ENCODE measurements around the gene C15orf39. TPM values are rescaled to one million over a fixed set of nuclear protein-coding genes. Genes with fewer than 3 reads are reported as not detected.
"Not testable (repeated sequence)": the region's sequence is repeated elsewhere in the genome, so short reads cannot be mapped to it uniquely, and the experiment has no call there.

Gene C15orf39
- total RNA-seq, 1 donor from 2014 or later: 9.0 TPM

DNA sequence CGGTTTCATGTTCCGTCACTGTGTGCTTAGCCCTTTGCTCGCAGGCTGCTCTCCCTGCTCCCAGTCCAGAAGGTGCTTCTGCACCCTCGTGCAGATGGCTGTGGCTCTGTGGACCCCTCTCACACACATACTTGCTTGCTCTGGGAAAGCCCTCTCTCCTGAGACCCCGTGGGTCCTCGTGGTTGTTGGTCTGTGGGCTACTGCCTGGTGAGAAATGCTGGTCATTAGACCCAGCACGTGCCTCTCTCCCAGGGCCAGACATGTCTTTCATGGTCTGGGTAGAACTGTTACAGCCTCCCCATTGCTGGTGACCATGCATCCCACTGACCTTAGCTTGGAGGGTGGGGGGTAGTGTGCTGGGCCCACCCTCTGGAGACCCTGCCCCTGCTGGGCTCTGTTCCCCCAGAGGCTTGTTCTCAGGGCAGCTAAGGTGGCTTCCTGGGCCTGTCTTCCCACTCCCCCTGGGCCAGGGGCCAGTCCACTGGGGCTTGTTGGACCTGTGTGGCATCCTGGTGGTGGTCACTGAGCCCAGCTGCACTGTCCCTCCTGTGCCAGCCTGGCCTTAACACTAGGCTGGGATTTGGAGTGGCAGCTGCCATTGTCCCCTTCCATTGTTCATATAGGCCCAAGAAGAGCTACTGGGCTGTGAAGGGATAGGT lies 10.6 kb downstream of the C15orf39 start:
- no peak for DNase-seq

DNA sequence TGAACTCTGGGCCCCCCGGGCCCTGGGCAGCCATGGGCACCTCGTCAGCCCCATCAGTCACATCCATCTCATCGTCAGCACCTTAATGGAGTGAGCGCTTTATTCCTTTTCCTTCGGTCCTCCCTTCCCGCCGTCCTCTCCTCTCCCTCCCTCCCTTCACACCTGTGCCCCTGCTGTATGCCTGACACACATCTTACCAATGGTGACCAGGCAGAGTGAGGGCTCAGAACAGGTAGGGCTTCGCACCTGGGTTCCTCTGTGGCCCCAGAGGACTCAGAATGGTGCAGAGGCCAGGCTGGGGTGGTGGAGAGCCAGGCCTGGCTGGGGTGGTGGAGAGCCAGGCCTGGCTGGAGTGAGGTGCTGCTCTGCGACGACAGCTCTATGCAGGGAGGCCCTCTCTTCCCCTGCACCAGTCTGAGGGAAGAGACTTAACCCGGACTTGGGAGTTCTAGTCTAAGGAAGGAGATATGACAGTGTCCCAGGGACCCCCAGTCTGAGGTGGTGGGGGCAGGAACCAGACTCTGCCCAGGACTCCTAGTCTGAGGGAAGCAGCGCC lies 11.6 kb downstream of the C15orf39 start:
- no peak for DNase-seq

DNA sequence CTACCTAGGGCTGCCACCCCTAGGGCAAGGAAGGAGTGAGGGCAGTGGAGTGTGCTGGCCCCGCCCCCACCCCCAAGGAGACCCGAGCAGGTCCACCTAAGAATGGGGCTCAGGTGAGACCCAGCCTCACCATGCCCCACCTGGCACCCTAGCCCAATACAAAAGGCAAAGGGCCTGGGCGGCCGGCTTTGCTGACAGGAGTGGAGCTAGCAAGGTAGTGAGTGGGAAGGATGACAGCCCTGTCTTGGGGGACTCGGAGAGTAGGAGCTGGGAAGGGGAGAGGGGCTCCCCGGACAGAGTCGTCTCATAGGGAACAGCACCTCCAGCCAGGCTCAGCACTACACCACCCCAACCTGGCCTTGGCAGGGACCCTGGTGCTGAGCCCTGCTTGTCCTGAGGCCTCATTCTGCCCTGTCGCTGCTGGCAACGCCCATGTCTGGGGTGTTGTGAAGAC lies 12.1 kb downstream of the C15orf39 start:
- DNase-seq: no peak

DNA sequence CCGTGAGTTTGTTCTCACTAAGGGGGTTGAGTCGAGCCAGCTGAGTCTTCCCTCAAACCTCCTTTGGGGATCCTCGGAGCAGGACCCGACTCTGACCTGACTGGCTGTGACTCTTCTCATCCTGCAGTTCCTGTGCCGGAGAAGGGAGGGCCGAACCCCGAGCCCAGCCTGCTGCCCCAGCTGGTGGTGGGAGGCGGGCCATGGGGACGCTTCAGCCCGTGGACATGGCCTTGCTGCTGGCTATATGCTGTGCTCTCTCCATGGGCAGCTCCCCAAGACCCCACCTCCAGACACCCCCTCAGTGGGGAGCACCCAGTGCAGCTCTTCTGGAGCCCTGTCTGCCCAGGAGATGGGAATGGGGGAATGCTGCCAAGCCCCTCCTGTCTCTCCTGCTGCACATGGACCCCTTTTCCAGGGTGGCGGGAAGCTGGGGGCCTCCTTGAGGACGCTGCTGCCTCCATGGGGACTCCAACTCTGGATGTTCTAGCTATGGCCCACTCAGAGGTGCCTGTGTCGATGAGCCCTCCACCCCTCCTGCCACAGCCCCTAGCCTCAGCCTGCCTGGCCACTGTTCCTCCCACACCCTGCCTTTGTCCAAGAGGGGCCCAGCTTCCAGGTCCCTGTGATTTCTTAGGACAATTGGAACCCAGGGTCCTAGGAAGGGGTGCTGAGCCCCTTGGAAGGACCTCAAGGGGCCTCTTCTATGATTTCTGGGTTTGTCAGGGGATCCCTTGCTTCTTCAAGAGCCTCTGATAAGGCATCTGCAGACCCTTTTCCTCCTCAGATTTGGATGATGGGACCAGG lies 12.8 kb downstream of the C15orf39 start:
- DNase-seq: no peak

DNA sequence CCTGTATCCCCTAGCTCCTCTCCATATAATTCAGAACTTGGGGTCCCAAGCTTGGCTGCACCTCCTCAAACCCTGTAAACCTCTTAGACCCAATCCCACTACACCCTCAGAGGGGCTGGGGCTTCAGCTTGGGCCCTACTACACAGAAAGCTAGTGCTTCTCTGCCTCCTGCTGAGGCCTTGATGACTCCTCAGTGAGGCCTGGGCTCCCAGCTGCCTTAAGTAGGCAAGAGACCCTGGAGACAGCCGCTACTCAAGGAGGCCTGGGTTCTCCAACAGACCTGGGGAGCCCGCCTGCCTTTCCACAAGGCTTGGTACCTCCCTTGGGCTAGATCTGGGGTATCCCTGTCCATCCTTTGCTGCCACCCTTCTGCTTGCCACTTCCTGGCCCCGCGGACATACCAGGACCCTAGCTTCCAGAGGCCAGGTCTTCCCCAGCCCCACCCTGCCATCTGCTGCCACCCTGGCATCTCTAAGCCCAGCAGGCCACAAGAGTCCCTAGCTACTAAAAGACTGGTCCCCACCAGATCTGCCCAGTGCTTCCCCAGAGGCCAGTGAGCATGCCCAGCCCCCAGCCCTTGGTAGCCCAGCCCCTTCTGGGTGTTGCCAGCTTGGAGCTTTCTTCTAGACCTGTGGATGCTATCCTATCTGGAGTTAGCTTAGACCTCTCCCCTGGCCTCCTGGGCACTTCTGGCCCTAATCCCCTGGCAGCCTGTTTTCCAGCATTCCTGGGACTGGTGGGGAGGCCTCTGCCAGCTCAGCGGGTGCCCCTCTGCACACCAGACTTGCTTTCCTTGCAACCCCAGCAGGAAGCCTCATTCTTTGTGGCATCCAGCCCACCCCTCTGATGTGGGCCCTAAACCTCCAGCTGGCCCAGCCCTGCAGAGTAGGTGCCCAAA lies 13.7 kb downstream of the C15orf39 start:
- no peak for DNase-seq

DNA sequence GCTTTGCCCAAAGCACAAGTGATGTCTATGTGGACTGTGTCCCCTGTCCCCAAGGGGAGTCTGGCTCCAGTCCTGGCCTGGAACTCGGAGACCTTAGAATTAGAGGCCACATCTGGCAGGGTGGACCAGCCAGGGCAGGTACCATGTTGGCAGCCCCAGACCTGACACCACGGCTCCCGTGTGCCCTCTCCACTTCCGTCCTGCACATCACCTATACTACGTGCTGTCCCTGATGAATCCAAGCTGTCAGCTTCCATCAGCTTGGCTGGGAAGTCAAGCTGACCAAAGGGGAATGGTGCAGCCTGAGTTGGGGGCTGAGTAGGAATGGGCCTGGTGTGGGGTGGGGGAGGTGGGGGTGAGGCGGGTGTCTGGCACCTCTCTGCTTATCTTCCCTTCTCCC lies 15.3 kb downstream of the C15orf39 start:
- no peak for DNase-seq

DNA sequence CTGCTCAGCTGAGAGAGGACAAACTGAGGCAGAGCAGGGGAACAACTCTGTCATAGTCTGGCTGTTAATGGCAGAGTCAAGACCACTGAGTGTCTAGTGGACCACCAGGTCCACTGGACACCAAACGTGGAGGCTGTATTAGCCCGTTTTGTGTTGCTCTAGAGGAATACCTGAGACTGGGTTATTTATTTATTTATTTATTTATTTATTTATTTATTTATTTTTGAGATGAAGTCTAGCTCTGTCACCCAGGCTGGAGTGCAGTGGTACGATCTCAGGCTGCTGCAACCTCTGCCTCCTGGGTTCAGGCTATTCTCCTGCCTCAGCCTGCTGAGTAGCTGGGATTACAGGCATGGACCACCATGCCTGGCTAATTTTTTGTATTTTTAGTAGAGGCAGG lies 15.9 kb downstream of the C15orf39 start:
- not testable (repeated sequence) for DNase-seq

DNA sequence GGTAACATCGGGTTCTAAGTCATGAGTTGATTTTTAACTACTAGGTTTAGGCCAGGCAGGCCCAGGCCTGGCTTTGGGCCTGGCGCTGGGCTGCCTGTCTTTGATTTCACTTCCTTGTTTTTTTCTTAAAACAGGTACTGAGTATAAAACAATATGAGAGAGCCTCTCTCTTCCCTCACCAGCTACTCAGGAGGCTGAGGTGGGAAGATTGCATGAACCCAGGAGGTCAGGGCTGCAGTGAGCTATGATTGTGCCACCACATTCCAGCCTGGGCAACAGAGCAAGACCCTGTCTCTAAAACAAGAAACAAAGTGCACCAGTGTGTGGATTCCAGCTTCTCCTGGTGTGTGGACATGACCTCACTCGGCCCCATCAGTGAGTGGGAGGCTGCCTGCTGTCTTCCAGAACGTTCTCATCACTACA lies 17.8 kb downstream of the C15orf39 start:
- not testable (repeated sequence) for DNase-seq

DNA sequence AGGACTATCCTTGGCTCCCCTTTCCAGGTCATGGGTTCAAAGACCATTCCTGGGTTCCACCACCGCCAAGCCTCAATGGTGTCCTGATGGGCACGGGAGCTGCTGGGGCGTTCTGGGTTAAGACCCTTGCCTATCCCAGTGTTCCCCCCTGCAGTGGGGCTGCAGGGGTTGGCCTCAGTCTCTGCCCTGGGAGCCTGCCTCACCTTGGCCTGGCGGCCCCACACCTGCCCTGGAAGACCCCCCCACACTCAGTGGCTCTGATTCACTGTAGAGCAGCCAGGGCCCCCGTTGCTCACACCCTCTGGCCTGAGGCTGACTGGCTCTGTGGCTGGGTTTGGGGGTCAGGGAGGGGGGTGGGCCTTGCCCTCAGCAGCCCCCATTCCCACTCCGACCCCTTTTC lies 22.0 kb downstream of the C15orf39 start:
- no peak for DNase-seq

DNA sequence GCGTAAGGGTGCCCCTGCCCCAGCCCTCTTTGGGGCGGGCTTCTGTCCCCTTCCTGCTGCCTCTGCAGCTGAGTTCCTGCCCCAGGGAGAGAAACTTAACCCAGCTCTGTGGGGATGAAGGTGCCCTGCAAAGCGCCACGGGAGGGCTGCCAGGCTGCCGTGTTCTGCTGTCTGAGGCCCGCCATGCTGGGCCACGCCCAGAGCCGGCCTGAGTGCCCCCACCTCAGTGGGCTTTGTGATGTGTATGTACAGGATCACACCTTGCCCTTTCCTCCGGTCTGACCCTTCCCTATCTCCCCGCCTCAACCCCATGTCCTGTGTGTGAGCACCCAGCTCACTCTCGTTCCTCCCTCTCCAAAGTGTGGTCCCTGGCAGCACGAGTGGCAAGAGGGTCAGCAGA lies 22.6 kb downstream of the C15orf39 start:
- no peak for DNase-seq

DNA sequence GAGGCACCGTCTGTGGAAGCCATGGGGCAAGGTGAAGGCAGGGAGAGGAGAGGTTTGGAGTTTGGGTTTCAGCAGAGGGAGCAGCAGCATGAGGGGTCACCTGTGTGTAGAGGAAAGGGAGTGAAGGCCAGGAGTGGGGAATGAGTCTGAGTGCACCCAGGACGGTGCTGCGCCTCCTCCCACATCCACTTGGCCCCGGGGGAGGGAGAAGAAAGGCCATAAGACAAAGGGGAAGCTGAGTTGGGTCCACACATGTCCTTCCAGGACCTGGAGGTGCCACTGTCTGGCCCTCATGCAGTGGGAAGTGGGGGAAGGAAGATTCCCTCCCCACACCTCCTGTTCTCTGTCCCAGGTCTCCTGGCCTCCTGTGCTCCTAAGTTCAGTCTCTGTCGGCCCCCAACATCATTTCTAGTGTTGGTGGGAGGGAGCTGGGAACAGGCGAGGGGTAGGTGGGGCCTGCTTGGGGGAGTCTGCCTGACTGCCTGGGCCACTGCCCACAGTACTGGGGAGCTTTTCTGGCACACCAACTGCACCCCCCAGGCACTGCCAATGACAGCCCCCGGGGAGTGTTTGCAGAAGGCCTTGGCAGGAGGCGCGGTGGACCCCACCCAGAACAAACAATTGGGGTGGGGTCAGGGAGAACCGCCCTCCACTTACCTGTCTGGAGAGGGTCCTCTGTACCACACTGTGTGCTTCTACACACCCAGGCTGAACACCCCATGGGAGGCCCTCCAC lies 23.6 kb downstream of the C15orf39 start:
- DNase-seq: not testable (repeated sequence)

DNA sequence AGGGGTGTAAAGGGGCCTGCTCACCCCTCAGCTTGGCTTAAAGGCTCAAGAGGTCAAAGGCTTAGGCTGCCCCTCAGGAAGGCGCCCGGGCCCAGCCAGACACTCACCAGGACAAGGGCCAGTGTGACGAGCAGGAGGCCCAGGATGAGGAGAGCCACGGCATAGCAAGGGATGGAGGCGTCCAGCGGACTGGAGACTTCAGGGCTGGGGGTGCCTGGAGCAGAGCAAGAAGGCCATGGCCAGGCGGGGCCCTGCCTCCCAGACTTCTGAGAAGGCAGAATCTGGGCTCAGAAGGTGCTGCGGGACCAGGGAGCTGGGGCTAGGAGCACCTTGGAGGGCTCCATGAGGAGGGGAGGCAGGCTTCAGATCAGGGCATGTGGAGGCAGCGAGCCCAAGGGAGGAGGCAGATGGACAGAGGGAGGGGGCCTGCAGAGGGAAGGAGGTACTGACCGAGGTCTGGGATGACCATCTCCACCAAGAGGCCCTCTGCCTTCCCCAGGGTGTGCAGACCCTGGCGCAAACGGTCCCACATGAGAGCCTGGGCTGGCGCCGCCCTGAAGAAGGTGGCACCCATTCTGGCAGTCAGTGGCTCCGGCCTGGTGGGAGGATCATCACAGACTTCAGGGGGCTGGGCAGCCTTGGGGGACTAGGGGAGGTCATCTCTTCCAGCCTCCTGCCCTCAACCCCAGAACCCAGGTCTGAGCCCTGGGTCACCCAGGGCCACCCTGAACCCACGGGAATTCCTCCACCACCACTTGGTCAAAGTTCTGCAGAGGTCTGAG lies 24.5 kb downstream of the C15orf39 start:
- no peak for DNase-seq

DNA sequence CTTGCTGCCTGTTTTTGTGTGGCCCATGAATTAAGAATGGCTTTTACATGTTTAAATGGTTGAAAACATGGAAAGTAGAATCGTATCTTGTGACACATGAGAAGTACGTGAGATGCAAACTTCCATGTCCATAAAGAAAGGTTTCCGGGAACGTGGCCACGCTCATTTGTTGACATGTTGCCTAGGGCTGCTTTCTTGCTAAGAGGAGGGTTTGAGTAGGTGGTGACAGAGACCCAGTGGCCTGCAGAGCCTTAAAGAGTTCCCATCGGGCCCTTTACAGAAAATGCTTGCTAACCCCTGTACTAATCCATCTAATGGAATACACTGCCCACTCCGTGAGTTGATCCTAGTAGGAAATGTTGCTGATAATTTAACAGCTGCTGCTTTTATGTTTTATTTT lies 25.4 kb downstream of the C15orf39 start:
- peak; percentile 31 for DNase-seq

DNA sequence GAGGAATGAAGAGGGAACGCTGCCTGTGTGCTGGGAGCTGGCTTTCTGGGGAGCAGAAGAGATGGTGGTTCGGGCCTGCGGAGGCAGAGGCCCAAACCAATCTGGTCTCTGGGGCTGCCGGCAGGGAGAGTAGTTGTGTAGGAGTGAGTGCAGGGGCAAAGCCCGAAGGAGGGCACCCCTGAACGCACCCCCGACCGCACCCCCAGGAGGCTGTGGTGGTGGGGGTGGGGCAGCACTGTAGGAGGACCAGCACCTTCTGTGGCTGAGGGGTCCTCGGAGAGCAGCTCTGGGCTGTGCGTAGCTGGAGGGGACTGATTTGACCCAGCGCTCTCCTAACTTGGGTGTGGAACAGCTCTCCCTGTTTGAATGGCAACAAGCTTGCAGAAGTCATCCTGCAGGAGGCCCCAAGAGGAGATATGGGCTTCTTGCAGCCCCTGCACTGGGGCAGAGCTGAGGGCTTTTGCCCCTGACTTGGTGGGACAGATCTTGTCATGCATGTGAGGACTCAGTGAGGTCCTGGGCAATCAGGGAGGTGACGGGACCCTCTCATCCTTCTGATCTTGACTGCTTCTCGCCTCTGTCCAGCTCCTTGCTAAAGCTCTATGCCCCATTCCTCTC lies 26.1 kb downstream of the C15orf39 start:
- no peak for DNase-seq

DNA sequence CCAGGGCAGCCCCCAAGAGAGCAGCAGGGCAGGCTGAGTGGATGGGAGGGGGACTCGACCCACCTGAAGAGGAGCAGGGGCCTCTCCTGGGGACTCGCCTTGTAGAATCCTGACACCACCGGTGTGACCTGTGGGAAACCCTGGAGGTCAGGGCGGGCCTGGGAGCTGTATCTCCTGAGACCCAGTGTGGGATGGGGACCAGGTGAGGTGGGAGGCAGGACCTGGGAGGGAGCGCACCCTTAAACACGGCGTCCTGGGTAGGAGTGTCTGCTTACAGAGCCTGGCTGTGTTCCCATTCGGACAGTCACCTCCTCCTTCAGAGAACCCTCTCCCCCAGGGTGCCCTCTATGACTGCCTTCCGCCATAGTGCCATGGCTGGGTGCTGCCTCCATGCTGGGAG lies 27.1 kb downstream of the C15orf39 start:
- no peak for DNase-seq

DNA sequence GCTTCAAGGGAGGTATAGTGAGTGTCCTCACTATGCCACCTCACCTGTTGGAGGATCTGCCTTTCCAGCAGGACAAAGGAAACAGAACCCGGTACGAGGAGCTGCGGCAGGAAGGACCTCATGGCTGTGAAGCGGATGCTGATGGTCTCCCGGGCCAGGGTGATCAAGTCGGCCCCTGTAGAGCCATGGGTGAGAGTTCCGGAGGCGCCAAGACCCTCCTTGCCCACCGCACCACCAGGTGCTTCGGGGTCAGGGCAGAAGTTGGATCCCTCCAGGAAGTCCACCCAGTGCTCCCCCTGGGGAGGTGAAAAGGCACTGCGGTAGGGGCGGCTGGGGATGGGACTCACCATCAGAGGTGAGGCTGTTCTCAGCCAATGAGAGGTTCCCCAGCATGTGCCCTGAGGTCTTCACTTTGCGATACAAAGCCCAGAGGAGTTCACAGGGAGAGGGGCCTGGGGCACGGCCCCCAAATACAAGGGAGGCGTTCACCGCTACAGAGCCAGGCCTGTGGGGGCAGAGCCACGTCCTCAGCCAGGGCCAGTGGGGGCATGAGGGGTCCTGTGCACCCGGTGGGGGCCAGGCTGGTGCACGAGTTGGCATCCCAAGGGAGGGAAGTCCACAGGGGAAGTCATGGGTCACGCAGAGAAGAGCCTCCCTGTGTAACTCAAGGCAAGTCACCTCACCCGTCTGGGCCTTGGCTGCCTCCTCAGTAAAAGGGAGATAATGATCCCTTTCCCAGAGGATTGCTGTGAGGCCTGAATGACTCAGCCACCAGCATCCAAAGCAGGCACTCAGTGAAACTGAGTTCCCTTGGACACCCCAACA lies 27.7 kb downstream of the C15orf39 start:
- DNase-seq: no peak

DNA sequence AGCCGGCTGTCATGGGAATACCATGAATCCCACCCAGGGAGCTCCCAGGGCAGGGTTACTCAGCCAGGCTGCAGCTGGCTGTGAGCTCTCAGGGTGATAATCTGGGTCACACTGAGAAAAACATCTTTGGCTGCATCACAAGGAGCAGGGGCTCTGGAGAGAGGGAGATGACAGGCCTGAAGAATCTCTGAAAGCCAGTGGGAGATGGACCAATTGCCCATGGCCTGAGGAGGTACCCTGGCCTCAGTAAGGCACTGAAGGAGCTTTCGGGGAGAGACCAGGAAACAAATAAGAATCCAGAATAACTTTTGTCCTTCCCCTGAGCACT lies 28.3 kb downstream of the C15orf39 start:
- DNase-seq: no peak

DNA sequence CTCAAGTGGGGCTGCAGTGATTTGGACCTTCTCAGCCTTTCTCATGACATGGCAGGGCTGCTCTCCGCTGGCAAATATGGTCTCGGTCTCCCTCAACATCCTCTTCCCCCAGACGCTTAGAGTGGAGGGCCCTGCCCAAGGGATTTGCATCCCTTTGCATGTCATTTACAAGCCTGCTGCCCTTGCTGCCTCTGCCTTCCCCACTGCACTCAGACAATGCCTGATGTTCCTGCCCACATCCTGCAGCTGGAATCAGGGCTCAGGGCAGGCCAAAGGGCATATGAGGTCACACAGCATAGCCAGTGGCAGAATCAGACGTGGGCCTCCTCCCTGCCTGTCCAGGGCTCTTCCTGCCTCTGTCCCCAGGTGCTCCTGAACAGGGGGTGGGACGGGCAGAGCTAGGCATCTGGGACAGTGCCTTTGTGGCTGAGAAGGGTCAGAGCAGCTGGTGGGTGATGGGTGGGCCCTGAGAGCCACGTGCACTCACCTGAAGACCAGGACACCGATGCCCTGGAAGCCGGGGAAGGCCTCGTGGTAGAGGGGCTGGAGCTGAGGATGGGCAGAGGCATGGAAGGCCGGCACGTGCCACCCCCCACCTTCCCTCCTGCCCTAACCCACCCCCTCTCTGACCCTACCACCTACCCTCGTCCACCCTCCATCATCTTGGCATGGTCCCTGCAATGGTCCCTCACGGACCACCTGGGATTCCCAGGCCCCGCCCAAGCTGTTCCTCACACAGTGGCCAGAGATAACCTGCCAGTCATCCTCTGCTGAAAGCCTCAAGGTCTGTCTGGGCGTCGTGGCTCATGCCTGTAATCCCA lies 29.1 kb downstream of the C15orf39 start:
- no peak for DNase-seq

DNA sequence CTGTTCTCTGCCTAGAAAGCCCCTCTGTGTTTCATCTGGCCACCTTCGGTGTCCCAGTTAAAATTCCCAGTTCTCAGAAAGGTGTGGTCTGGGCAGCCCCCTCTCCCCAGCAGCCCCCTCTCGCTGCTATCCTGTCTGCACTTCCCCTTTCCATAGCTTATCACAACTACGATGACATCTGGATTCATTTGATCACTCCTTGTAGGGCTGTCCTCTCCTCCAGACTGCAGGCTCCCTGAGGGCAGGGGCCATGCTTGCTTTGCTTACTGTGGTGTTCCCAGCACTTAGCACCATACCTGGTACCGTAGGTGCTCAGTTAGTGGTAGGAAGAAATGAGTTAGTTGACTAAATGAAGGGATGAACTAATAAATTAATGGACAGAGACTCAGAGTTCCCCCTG lies 30.2 kb downstream of the C15orf39 start:
- no peak for DNase-seq
